DMS 273 (cell line): ENCODE results near the gene OSBPL9.
"Not testable (repeated sequence)": the region's sequence is repeated elsewhere in the genome, so short reads cannot be mapped to it uniquely, and the experiment has no call there.

Source experiments
- DNase-seq: peaks from one replicate; lab custom pipeline; 2025; ENCODE audit not compliant: unreplicated experiment; lab: John Stamatoyannopoulos, UW

OSBPL9 gene

GRCh38 chr1:51776408-51776807 lies 159.5 kb downstream of the OSBPL9 start:
- no peak for DNase-seq

GRCh38 chr1:51780927-51781326 lies 164.0 kb downstream of the OSBPL9 start:
- DNase-seq: no peak

GRCh38 chr1:51784997-51785421 lies 168.1 kb downstream of the OSBPL9 start:
- DNase-seq: no peak

DNA sequence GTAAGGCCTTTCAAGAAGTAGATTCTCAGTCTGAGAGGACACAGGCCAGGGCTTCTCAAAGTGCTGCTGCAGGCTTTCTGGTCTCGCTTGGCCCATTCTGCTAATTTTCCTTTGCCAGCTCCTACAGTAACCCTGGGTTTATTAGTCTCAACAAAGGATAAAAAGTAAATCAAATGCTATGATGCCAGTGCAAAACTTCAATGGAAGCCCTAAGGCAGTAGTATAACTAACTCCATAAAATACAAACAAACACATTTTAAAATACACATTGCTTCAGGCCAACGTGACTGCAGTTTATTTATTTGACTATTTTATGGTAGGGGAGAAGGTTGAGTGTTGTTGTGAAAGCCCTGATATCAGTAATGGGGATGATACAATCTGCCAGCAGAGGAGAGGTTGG lies 172.0 kb downstream of the OSBPL9 start:
- no peak for DNase-seq

GRCh38 chr1:51789342-51789741 lies 172.4 kb downstream of the OSBPL9 start:
- no peak for DNase-seq

- DNase-seq: no peak
These were observed 173.5 kb downstream of the OSBPL9 start for GRCh38 chr1:51790385-51790784.

- no peak for DNase-seq
These were observed 175.0 kb downstream of the OSBPL9 start for GRCh38 chr1:51791888-51792287.

- no peak for DNase-seq
These were observed 176.0 kb downstream of the OSBPL9 start for GRCh38 chr1:51792864-51793263.

DNA sequence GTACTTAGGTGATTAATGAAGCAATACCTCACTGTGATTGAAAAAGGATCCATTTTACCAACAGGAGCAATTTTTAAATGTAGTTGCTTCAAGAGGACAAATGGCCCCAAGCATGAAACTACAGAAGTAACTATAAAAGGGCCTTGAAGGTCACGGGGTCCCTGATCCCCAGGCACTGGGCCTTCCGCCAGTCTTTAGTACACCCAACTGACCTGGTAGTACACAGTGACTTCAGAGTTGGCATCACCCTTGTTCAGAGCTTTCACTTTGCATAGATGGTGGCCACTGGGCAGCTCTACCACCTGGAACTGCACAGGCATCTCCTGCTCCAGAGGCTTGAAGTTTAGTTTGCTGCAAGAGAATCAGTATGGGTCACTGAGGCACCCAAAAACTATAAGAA lies 177.4 kb downstream of the OSBPL9 start:
- no peak for DNase-seq

GRCh38 chr1:51794868-51795267 lies 178.0 kb downstream of the OSBPL9 start:
- no peak for DNase-seq

GRCh38 chr1:51799372-51799771 lies 182.5 kb downstream of the OSBPL9 start:
- DNase-seq: no peak

DNA sequence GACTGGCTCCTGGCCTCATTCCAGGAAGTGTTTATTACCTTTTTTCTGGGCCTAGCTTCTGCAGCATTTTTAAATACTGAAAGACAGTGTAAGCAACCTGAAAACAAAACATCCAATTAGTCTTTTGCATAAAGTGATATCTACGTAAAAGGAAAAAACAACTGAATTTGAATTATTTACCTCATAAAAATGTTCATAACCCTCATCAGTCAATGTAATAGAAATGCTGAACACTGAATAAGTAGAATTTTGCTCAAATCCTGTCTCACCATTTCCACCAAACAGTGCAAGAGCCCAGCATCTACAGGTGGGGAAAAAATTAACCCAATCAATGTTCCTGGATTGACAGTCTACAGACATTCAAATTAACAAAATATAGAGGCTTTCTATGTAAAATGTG lies 197.6 kb downstream of the OSBPL9 start:
- DNase-seq: no peak

GRCh38 chr1:51818487-51818886 lies 201.6 kb downstream of the OSBPL9 start:
- no peak for DNase-seq

GRCh38 chr1:51819021-51819420 lies 202.1 kb downstream of the OSBPL9 start:
- DNase-seq: not testable (repeated sequence)

DNA sequence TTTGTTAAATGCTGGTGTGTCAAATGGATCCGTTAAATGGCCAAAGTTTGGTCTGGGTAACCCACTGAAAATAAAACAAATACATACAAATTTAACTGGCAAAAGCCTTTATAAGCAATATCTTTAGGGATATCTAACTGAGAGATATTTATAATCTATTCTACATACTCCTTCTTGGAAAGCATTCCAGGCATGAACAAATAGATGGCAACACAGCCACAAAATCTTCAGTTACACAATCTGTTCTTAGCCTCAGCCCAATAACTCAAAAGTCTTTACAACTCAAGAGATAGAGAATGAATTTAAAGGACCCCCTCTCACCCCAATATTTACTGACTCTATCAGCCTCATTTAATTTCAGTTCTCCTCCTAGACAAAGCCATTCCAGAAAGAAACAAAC lies 202.9 kb downstream of the OSBPL9 start:
- no peak for DNase-seq

DNA sequence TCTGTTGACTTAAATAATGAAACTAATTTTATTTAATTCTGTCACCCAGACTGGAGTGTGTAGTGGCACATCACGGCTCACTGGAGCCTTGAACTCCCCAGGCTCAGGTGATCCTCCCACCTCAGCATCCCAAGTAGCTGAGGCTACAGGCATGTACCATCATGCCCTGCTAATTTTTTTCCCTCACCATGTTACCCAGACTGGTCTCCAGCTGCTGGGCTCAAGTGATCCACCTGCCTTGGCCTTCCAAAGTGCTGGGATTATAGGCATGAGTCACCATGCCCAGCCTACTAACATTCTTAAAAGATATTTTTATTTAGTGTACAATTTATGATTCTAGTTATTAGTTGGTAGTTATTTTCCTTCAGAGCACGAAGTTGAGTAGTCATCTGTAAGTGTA lies 212.2 kb downstream of the OSBPL9 start:
- DNase-seq: peak; percentile 24

DNA sequence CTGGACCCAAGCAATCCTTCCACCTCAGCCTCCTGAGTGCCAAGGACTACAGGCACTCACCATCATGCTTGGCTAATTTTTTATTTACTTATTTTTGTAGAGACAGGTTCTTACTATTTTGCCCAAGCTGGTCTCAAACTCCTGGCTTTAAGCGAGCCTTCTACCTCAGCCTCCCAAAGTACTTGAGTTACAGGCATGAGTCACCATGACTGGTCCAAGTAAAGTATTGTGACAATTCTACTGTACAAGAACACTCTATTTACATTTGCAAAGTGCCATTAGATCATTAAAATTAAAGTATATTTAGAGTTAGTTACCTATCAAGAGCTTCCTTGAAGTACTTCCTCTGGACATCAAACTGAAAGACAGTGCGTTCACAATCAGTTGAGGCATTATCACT lies 216.8 kb downstream of the OSBPL9 start:
- no peak for DNase-seq

DNA sequence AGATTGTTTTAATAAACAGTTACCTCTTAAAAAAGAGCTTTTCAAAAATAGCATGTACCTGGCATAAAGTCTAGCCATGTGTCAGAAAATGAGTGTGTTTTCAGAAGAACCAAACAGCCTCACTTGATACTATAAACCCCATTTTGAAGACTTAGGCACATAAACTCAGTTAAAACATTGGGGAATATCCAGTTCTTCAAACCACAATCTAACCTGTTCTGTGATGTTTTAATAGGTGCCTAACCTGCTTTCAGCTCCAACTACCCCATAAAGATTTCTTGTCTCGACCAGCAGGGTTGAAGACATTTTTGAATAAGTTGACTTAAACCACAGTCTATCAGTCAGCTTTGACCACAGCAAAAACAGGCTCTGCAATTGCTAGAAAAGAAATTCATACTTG lies 220.4 kb downstream of the OSBPL9 start:
- DNase-seq: no peak
